MM.1S (cell line): ENCODE data around the gene DGCR8.

Experiments used
- CTCF ChIP-seq: fragments of 300-600 bp; sonication (generic); IDR thresholded peaks from 2 replicates; pipeline ENCODE4 v1.5.1; 2016; ENCODE audit warnings: antibody characterized with exemption, low read length, mixed read lengths
- EZH2 ChIP-seq: fragments of 300-600 bp; sonication (generic); optimal IDR thresholded peaks from 2 replicates; pipeline ENCODE3; 2017; ENCODE audit warnings: low read depth, mild to moderate bottlenecking, antibody characterized with exemption, low read length, mixed read lengths

DNA sequence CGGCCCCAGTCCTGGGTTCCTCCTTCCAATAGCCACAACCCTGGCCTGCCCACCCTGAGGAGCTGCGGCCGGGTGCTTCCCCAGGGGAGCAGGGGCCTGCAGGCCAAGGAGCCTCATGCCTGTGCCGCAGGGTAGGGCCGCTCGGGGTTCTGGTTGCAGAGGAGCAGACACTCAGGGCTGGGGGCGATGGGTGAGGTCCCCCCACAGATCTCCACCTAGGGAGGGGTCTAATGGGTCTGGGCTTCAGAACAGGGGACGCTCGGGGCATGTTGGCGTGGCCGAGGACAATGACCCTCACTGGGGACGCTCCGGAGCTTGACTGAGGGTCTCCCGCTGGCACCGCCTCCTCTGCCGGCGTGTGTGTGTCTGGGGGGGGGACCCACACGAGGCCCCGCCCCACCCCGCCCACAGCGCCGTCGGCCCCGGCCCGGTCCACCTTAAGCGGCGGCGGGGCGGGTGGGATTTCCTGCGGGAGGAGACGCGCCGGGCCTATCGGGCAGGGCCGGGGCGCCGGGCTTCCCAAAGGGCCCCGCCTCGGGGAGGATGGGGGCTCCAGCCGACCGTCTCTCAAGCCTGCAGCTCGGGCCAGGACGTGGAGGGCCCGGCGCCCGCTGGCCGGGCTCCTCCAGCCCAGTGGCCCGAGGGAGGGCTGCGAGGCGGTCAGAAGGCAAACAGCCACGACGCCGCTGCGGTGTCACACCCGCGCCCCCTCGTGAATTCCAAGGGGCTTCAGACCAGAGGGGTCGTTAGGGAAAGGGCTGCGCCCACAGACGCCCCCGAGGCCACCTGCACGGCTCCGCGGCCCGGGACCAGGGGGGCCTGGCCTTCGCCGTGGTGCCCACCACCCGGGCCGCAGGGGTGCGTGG is 50.9 kb downstream of the DGCR8 start:
- TF ChIP-seq CTCF = no peak
- no peak for TF ChIP-seq EZH2
